ENCODE data around the gene LUZP4.
"Not testable (repeated sequence)": the region's sequence is repeated elsewhere in the genome, so short reads cannot be mapped to it uniquely, and the experiment has no call there.

DNA sequence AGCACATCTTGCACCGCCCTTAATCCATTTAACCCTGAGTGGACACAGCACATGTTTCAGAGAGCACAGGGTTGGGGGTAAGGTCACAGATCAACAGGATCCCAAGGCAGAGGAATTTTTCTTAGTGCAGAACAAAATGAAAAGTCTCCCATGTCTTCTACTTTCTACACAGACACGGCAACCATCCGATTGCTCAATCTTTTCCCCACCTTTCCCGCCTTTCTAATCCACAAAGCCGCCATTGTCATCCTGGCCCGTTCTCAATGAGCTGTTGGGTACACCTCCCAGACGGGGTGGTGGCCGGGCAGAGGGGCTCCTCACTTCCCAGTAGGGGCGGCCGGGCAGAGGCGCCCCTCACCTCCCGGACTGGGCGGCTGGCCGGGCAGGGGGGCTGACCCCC, 57.2 kb downstream of the LUZP4 start:
- TF ChIP-seq, protein P1, sequence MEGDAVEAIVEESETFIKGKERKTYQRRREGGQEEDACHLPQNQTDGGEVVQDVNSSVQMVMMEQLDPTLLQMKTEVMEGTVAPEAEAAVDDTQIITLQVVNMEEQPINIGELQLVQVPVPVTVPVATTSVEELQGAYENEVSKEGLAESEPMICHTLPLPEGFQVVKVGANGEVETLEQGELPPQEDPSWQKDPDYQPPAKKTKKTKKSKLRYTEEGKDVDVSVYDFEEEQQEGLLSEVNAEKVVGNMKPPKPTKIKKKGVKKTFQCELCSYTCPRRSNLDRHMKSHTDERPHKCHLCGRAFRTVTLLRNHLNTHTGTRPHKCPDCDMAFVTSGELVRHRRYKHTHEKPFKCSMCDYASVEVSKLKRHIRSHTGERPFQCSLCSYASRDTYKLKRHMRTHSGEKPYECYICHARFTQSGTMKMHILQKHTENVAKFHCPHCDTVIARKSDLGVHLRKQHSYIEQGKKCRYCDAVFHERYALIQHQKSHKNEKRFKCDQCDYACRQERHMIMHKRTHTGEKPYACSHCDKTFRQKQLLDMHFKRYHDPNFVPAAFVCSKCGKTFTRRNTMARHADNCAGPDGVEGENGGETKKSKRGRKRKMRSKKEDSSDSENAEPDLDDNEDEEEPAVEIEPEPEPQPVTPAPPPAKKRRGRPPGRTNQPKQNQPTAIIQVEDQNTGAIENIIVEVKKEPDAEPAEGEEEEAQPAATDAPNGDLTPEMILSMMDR (IDR thresholded peaks at IDR 0.05) = not testable (repeated sequence)
- TF ChIP-seq POLR2A (IDR thresholded peaks at IDR 0.05) = not testable (repeated sequence)
